Omental fat pad (tissue), 4 donors: ENCODE data around the gene TTC9. TPM values are rescaled to one million over a fixed set of nuclear protein-coding genes. Genes with fewer than 3 reads are reported as not detected.

Experiments
- ATAC-seq: fragments of 150-250 bp; one replicate; pipeline ENCODE4 v1.9.1; 2016; ENCODE audit warnings: mild to moderate bottlenecking, moderate library complexity; ENCODE audit not compliant: low FRiP score
- DNase-seq: peaks from one replicate; pipeline ENCODE4 v3.0.0-alpha.2; 2019; ENCODE audit warnings: low spot score
- CTCF ChIP-seq, 3 donors: fragments of 450-650 bp; IDR thresholded peaks; one replicate each; pipeline ENCODE4 v1.5.1; 2016 to 2017; ENCODE audit warnings: antibody characterized with exemption in 3 of 3, mild to moderate bottlenecking in 3 of 3, moderate library complexity in 2 of 3
- total RNA-seq, 4 donors: library from RNA; depleted of rRNA; stranded (reverse); fragments of >200 nt; gene quantifications; one replicate each; pipeline ENCODE4 v1.1.0, GENCODE V29; 2016

TTC9 gene
- total RNA-seq, 4 donors from 2014 or later: 1.1 to 1.5 (median 1.2) TPM

- no peak for TF ChIP-seq CTCF (IDR thresholded peaks at IDR 0.05)
- DNase-seq (no peak), ATAC-seq (peak; percentile 72)
Measured at GRCh38 chr14:70601162-70601561, 40.6 kb upstream of the TTC9 start.

- ATAC-seq: no peak
- TF ChIP-seq CTCF (IDR thresholded peaks at IDR 0.05): no peak
- DNase-seq: no peak
Measured at GRCh38 chr14:70602254-70602653, 39.5 kb upstream of the TTC9 start.

- DNase-seq (no peak), ATAC-seq (no peak)
- TF ChIP-seq CTCF (IDR thresholded peaks at IDR 0.05): no peak
Measured at GRCh38 chr14:70611216-70611615, 30.5 kb upstream of the TTC9 start.

GRCh38 chr14:70616646-70617045 lies 25.1 kb upstream of the TTC9 start:
- no peak for ATAC-seq
- no peak for TF ChIP-seq CTCF (IDR thresholded peaks at IDR 0.05)
- DNase-seq: no peak

- ATAC-seq (no peak), DNase-seq (no peak)
- no peak for TF ChIP-seq CTCF (IDR thresholded peaks at IDR 0.05)
Measured at GRCh38 chr14:70618314-70618713, 23.4 kb upstream of the TTC9 start.

- no peak for TF ChIP-seq CTCF (IDR thresholded peaks at IDR 0.05)
- ATAC-seq (no peak), DNase-seq (no peak)
Measured at GRCh38 chr14:70619708-70620107, 22.0 kb upstream of the TTC9 start.

GRCh38 chr14:70622111-70622712 lies 19.5 kb upstream of the TTC9 start:
- DNase-seq (no peak), ATAC-seq (peak; percentile 62)
- no peak for TF ChIP-seq CTCF (IDR thresholded peaks at IDR 0.05)
